SKM-1 treated with dmso at 0.1 percent for 144 hours (cell line): Measurements from ENCODE around the gene MXRA8.
"Not testable (repeated sequence)": the region's sequence is repeated elsewhere in the genome, so short reads cannot be mapped to it uniquely, and the experiment has no call there.

Experiments used
- DNase-seq: peaks from one replicate; lab custom pipeline; 2025; ENCODE audit not compliant: unreplicated experiment; lab: John Stamatoyannopoulos, UW

Gene MXRA8

DNA sequence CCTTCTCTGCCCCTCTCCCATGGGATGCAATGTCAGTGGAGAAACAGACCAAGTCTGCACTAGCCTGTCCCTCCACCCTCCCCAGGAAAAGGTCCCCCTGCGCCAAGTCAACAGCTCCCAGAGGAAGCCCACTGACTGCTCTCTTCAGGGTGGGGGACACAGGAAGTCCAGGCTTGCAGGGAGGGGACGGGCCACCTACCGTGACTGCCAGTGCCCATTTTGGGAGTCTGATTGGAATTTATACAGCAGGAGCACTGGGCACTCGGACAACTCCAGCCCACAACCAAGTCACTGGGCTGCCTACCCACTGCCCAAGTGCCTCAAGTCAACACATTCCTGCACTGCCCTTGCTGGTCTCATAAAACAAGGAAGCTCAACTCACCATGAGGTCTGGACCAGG lies 34.7 kb upstream of the MXRA8 start:
- DNase-seq: no peak

DNA sequence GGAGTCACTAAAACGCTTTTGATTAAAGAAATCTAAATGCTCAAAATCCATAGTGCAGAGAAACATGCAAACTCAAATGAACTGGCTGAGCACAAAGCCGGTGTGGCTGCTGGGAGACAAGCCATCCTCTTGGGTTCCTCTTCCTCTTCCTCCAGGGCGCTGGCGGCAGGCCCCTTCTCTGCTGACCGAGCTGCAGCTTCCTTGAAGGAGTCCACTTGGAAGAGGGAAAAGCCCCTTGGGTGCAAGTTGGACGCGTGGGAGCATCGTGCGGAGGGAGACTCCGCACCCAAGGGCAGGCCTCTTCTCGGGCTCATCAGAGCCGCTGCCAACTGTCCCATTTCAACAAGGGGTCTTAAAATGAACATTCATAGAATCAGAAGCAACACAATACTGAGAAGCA lies 32.9 kb upstream of the MXRA8 start:
- DNase-seq: no peak

DNA sequence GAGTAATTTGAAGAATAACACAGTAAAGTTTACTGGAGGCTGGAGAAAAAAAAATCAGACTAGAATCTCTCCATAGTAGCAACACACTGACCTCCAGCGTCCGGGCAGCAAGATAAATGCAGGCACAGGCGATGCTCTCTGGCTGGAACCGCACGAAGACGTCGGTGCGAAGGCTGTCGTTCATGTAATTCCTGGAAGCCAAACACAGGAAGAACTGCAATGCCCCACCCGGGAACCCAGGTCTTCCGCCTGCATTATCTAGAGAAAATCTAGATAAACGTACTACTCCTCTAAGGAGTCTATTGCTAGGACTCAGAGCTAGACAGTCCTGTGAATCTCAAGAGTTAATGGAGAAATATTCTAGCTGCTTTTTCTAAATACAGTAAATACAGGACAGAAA lies 32.3 kb upstream of the MXRA8 start:
- no peak for DNase-seq

DNA sequence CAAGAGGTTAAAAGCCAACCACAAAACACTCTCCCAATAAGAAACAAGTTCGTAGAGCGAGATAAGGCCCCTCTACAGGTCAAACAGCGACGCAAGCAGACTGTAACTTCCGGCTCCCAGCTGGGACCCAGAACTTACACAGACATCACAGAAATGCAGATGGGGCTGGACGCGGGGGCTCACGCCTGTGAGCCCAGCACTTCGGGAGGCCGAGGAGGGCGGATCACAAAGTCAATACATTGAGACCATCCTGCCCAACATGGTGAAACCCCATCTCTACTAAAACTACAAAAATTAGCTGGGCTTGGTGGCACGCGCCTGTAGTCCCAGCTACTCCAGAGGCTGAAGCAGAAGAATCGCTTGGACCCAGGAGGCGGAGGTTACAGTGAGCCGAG lies 29.7 kb upstream of the MXRA8 start:
- DNase-seq: no peak

DNA sequence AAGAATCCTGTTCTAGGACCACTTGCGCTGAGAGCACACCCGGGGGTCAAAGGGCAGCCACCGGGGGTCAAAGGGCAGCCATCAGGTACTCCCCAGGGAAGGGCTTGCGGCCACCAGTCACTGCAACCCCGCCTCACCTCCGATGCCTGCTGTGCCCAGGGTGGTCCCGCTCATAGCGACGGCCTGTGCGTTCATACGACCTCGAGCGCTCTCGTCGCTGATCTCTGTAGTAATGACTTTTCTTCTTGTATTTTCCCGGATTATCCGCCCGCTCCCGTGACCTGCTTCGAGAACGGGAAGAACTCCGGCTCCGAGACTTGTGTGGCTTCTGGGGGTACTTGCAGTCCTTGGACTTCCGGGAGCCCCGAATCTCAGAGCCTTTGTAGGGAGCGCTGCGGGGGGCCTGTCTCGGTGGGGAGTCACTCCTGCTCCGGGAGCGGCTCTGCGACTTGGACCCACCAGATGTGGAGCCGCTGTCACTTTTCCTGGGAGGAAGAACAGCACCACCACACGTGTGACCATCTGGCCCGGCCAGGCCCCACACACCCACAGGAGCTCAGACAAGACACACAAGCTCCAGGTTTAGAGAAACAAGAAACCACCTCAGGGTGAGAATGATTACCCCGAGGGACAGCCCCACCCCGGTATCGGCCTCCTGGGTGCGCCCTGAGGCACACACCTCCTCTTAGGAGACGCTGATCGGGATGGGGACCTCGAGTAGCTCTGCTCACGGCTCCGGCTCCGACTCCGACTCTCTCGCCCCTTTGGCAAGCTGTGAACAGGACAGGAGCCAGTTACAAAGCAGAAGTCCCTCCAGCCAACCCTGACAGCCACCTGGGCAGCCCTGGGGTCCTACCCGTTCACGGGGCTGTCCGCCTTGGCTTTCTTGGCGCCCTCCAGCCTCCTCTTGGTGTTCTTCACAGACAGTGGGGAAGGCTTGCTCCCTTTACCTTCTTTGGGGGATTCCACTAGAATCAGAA lies 29.0 kb upstream of the MXRA8 start:
- no peak for DNase-seq

DNA sequence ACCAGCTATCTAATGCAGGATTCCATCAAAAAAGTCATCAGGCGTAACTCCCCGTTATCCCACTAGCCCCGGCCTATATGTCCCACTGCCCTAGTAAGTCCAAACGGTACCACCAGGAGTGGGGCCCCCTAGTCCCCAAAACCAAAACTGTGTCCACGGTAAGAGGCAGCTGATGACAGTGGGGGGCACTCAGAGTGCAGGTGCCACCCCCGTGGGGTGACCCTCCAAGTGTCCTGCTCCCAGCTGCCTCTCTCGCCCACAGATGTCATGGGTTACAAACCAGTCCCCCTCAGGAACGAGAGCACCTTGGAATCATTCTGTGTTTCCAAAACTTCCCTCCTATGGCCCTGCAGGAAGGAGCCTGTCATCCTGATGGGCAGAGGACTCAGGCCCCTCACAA lies 27.6 kb upstream of the MXRA8 start:
- DNase-seq: no peak

DNA sequence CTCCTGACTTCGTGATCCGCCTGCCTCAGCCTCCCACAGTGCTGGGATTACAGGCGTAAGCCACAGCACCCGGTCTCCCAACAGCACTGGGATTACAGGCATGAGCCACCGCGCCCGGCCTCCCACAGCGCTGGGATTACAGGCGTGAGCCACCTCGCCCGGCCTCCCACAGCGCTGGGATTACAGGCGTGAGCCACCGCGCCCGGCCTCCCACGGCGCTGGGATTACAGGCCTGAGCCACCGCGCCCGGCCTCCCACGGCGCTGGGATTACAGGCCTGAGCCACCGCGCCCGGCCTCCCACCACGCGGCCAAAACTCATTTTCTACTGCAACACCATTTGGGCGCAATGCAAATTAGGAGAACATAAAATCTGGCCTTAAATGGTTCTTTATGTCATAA lies 27.0 kb upstream of the MXRA8 start:
- DNase-seq: not testable (repeated sequence)

DNA sequence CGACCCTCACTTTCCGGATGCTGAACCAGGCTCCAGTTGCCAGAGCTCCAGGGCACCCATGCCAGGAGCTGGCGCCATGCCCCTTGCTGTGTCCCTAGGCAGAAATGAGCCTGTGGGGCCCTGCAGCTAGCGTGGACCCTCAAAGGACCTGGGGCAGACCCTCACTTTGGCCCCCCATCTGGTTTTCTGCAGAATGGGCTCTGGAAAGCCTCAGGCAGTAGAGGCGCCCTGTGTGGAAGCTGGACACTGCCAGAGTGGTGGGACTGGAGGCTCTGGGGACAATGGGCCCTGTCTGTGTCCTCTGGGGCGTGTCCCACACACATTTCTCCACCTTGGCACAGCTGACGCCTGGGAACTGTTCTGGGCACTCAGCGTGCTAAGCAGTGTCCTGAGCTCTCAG lies 22.9 kb upstream of the MXRA8 start:
- DNase-seq: no peak

DNA sequence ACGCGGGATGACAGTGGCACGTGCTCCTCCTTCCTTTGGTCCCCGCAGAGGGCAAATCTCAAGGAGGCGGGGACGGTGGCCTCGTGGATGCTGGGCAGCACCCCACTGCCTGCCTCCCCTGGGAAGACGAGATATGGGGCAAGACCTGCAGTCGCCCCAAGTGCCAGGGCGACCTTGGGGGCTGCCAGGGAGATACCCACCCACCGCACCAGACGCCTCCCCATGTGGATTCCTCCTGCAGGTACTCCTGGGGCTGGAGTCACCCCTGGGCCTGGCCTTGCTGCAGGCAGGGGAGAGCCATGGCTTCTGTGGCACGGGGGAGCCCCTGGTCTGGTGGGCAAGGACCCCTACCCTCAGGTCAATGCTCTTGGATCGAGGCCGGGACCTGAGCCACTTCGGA lies 22.5 kb upstream of the MXRA8 start:
- no peak for DNase-seq

DNA sequence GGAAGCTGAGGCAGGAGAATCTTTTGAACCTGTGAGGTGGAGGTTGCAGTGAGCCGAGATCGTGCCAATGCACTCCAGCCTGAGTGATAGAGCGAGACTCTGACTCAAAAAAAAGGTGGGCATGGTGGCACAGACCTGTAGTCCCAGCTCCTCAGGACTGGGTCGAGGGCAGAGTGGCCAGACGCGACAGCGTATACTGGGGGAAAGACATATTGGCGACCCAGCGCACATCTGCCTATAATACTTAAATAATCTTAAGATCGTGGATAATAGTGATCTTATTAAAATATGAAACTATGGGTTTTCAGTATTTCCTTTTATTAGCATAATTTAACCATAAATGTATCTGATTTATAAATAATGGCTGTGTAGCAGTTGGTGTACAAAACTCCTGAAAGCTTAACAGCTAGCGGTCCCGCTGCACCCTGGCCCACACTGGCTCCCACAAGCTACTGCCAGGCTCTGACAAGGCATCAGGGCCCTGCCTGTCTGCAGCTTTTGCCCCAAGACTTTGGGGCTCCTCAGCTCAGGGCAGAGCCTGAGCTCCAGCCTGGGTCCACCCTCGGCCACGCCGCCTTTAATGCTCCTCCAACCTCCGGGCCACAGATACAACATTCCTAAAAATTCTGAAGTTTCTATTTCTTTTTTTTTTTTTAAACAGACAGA lies 19.3 kb upstream of the MXRA8 start:
- DNase-seq: no peak

DNA sequence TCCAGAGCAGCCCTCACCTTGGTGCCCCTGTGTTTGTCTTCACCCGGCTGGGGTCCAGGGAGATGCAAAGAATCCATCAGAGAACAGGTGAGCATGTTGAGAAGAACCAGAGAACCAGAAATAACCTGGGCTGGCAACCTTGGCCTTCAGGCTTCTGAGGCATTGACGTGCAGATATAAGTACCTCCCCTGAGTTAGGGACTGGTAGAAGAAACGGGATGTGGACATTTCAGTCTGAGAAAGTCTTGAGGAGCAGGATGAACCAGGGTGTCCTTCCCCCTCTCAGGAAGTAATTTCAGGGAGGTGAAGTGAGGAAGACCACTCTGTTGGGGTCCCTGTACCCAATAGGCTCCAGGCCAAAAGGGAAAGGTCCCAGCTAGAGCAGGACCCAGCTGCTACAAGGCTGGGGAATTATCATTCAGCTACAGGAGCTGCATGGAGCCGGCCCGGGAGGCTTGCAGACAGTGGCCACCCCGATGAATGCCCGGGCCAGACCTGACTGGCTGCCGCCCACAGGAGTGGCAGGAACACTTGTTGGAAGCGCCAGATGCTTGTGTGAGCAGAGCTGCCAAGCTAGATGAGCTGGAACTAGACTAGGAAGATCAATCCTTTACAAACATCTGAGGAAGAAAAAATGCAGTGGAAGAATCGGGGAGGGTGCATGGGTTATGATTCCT lies 18.3 kb upstream of the MXRA8 start:
- DNase-seq: no peak

DNA sequence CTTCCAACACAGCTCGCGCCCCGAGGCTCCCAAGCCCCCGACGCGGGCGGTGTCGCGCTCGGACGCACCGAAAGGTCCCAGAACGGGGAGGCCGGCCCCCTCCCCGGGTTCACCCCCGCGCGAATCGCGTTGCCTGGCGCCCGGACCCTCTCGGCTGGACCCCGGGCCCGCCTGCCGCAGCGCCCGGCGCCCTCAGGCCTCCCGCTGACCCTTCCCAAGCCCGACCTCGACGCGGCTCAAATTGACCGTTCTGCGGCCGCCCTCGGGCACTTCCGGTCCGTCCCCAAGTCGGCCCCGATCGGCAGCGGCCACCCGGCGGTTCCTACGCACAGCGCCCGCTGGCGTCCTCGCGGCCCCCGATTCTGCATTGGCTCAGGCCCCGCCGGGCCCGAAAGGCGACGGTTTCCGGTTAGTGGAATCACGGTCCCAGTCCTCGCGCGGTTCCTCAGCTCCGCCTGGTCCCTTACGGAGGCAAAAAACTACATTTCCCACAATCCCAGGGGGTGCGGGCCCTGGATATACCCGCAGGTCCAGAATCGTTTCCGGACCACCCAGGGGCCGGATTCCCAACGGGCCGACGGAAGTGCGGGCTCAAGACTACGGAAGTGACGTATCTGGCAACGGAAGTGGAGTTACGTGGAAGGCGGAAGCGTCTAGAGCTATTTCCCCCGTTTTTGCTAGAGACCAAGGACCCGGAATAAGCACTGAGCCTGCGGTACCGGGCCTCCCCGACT lies 16.7 kb upstream of the MXRA8 start, which contains the start of gene AURKAIP1:
Gene AURKAIP1 (minus strand): TSS at position 279 of the 734 bp plus-strand sequence. CDS start 451 bp downstream, outside the sequence.
- DNase-seq: peak; percentile 99

DNA sequence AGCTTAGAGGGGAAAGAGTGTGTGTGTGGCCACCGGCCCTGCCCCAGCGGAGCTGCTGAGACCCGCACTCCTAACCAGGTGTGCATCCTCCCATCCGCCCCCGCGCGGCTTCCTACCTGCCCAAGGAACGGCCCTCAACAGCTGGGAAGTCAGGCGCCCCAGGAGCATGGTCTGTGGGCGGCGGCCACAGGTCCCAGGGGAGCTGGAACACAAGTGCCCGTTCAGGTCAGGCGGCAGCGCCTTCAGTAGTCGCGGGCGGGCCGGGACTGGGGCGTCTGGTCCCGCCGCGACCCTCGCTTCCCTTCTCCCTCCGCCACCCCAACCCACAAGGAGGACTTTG lies 16.2 kb upstream of the MXRA8 start:
- no peak for DNase-seq

DNA sequence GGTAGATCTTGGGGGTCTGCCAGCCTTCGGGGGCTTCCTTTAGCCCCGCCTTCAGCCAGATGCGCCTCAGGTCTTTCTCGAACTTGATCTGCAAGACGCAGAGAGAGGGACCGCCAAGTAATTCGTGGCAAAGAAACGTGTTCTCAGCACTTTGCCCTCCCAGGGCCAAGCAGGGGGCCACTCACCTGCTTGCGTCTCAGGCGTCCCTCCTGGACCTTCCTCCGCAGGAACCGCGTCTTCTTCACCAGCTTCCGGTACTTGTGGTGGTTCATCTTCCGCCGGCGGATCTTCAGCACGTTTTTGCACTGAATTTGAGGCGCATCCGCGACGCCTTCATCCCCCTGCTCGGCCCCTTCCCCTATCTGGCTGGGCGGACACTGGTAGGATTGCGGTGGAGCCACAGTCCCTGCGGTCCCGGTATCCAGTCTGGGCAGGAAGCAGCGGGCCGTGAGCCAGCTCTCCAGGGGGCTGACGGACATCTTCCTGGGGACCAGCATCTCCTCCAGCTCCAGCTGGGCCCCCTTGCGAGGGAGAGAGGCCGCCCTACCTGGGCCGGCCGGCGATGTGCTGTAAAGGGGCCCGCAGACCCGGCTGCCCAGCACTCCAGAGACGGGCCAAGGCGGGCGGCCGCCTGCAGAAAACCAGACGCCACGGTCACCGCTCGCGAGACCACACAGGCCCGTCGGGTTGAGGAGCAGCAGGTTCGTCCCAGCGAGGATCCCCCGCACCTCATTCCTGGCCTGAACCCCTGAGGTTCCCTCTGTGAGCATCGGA lies 15.6 kb upstream of the MXRA8 start:
- no peak for DNase-seq

DNA sequence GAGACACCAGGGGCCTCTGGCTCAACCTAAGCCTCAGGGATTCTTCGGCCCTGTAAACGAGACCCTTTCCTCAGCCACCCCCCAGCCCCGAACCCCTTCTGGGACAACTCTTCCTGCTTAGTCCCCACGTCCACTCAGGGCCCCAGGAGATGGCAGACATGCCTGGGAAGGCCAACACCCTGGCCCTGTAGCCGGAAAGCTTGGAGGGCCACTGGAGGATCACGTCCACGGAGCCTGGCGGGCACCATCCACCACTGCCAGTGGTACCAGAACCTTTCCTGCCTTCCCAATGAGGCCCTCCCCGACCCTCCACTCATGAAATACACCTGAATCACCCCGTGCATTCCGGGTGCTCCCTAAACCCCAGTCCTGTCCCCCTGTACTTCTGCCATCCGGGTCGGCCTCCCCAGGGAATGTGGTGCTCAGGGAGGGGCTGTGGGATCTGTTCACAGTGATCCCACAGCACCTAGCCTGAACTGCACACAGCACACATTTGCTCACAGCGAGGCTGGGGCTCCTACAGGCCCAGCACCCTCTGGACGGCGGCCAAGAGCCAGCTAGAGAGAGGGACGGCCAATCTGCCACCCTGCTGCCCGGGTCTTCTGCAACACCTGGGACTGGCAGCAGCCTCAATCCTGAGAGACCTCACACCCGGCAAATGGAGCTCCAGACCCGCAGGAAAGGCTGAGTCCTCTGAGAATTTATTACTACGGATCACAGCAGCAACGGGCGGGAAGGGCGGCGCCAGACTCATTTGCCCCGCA lies 14.9 kb upstream of the MXRA8 start:
- no peak for DNase-seq

DNA sequence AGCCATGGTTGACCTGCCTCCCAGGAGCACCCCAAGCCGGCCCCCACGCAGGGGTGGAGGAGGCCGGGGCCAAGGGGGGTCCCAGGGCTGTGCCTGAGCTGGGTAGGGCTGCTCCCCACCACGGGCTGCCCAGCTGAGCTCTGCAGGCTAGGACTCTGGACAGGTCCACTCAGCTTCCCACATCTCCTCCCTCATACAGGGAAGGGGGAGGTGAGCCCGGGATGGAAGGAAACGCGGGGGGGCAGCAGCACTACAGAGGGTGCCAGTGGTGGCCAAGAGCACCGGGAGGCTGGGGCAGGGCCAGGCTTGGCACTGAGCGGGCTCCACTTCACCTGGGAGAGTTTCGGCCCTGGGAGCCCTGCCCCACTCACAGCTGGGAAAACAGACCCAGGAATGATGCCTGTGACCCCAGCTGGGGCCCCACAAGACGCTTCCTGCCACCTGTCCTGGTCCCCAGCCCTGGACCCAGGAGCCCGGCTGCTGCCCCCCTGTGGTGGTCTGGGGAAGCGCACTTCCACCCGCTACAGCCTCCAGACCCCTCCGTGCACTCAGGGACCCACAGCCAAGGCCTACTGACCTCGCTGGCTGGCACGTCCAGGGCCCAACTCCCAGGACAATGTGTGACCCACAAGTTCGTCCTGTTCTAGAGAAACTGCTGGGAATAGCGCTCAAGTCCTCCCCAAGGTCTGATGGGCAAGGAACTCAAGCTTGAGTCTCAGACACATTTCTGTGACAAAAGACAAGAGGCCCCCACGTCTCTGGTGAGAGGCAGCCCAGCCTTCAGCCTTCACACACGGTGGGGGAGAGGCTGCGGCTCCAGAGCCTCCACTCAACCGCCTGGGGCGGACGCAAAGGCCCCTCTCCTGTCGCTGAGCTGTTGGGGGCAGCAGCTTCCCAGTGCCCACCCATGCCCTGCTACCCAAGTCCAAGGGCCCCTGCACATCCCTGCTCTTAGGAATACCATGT lies 13.7 kb upstream of the MXRA8 start:
- DNase-seq: peak; percentile 36

DNA sequence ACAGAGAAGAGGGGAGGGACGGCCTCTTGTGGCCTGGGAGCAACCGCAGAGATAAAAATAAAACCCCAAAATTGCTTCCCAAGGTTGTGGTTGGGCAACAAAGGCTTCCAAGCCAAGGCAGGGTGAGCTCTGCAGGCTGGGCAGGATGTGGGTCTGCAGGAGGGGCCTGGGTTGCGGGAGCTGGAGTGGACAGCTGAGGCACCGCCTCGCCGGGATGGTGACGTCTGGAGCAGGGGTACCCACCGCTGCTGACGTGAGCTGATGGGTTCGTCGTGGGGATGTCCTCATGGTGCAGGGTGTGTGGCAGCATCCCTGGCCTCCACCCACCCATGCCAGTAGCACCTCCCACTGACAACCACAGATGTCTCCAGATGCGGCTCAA lies 13.0 kb upstream of the MXRA8 start:
- peak; percentile 70 for DNase-seq

DNA sequence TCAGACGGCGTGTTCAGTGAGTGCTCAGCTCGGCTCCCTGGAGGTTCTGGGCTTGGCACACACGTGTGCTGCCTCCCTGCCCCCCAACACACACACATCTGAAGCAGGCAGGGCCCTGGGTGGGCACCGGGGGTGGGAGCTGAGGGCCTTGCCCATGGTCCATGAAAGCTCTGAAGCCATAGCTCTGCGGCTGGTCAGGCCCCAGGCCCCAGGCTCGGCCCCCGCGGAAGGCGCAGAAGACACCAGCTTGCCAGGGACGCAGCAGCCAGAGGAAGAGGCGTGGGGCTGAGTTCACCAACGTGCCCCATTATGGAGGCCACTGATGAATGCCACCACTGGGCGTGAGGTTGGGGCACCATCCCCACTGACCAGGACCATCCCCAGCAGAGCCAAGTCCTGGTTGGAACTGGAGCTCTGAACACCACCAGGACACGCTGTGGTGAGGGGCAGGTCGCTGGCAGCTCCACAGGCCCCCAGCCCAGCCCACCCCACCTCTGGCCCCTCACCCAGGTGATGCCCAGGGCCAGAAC lies 12.5 kb upstream of the MXRA8 start:
- no peak for DNase-seq
